Endothelial cell of umbilical vein (primary cell): ENCODE results near the gene PYHIN1. TPM values are rescaled to one million over a fixed set of nuclear protein-coding genes. Genes with fewer than 3 reads are reported as not detected.

Experiments used
- BruUV-seq: library from RNA; stranded (reverse); fragments of 400-500 nt; replicated peaks from 2 replicates; lab custom pipeline; 2021; lab: Mats Ljungman, UMichigan
- CTCF ChIA-PET: fragments of 300-600, 350-600 bp; sonication (Branson Sonifier 250); formaldehyde crosslinking; loops from one replicate; lab custom pipeline; 2021; ENCODE audit warnings: antibody characterized with exemption, inconsistent platforms; lab: Charles Lee
- POLR2A ChIA-PET: fragments of 300-600, 350-600 bp; sonication (Branson Sonifier 250); formaldehyde crosslinking; loops from one replicate; lab custom pipeline; 2021; ENCODE audit warnings: antibody characterized with exemption, inconsistent platforms; lab: Charles Lee
- DNase-seq: peaks from one replicate; pipeline ENCODE4 v3.0.0-alpha.2; 2011; ENCODE audit warnings: low read depth, low spot score
- FAIRE-seq: peaks from 2 replicates; lab custom pipeline; 2011; peaks lifted over from hg19 to GRCh38; lab: Jason Lieb, UNC
- H2AFZ ChIP-seq: 2 replicates; pipeline ENCODE4 v1.6.0; 2012; ENCODE audit warnings: low read depth, low read length, control low read depth, inconsistent platforms
- H3K27ac ChIP-seq: 2 replicates; pipeline ENCODE4 v1.5.1; 2011; ENCODE audit warnings: low read depth, mild to moderate bottlenecking, control low read depth, low read length, moderate library complexity; ENCODE audit not compliant: insufficient read depth
- H3K27me3 ChIP-seq, 2 experiments: 2 replicates each; pipeline versions ENCODE4 v1.6.0 to v1.6.1; 2011; ENCODE audit warnings: low read length in 2 of 2, mixed read lengths in 1 of 2; ENCODE audit not compliant: control insufficient read depth in 2 of 2, insufficient read depth in 2 of 2
- H3K36me3 ChIP-seq, 2 experiments: 2 replicates in 1 of 2; 3 replicates in 1 of 2; pipeline ENCODE4 v1.5.1; 2011; ENCODE audit warnings: low read length in 2 of 2, mild to moderate bottlenecking in 1 of 2, moderate library complexity in 1 of 2; ENCODE audit not compliant: control insufficient read depth in 2 of 2, insufficient read depth in 2 of 2; ENCODE audit errors: extremely low read depth in 1 of 2
- H3K4me1 ChIP-seq: 3 replicates; pipeline ENCODE4 v1.5.1; 2011; ENCODE audit warnings: mild to moderate bottlenecking, low read length; ENCODE audit not compliant: control insufficient read depth, insufficient read depth; ENCODE audit errors: extremely low read depth
- H3K4me2 ChIP-seq: 2 replicates; pipeline ENCODE4 v1.6.1; 2011; ENCODE audit warnings: low read length, control low read depth, mixed read lengths; ENCODE audit not compliant: insufficient read depth
- H3K4me3 ChIP-seq, 3 experiments: fragments of 200-600 bp in 1 of 3; sonication (generic), shearing (Covaris generic) in 1 of 3; replicated peaks in 1 of 3; 2 replicates each; pipeline ENCODE4 v1.5.1; 2011 to 2016; ENCODE audit warnings: control low read depth in 3 of 3, low read length in 3 of 3, mild to moderate bottlenecking in 2 of 3, inconsistent platforms in 1 of 3, low read depth in 1 of 3, moderate library complexity in 1 of 3; ENCODE audit not compliant: insufficient read depth in 1 of 3
- H3K79me2 ChIP-seq: 2 replicates; pipeline ENCODE4 v1.6.0; 2012; ENCODE audit warnings: low read length, inconsistent platforms; ENCODE audit not compliant: control insufficient read depth, insufficient read depth
- H3K9ac ChIP-seq: replicated peaks from 2 replicates; pipeline ENCODE3; 2011; ENCODE audit warnings: low read length, control low read depth; ENCODE audit not compliant: insufficient read depth; ENCODE audit errors: extremely low read depth
- H3K9me1 ChIP-seq: replicated peaks from 3 replicates; pipeline ENCODE4 v1.6.0; 2011; ENCODE audit warnings: mild to moderate bottlenecking, low read length; ENCODE audit not compliant: control insufficient read depth, insufficient read depth; ENCODE audit errors: extremely low read depth
- H3K9me3 ChIP-seq: replicated peaks from 2 replicates; pipeline ENCODE4 v1.5.1; 2012; ENCODE audit warnings: low read length, inconsistent platforms; ENCODE audit not compliant: control insufficient read depth, insufficient read depth
- H4K20me1 ChIP-seq: replicated peaks from 2 replicates; pipeline ENCODE3; 2011; ENCODE audit warnings: mild to moderate bottlenecking, low read length; ENCODE audit not compliant: control insufficient read depth, insufficient read depth; ENCODE audit errors: extremely low read depth
- CTCF ChIP-seq, 2 donors: IDR thresholded peaks; 1 replicate in 1 of 2; 2 replicates in 1 of 2; pipeline ENCODE4 v1.5.1; 2011; ENCODE audit warnings: low read length in 2 of 2, mild to moderate bottlenecking in 2 of 2, moderate library complexity in 2 of 2, control low read depth in 1 of 2, inconsistent platforms in 1 of 2, low read depth in 1 of 2; ENCODE audit not compliant: insufficient read depth in 1 of 2; ENCODE audit errors: extremely low read depth in 1 of 2
- EZH2 ChIP-seq: IDR thresholded peaks from 2 replicates; pipeline ENCODE4 v1.6.1; 2012; ENCODE audit warnings: borderline replicate concordance, low read depth, mild to moderate bottlenecking, moderate library complexity, low read length, inconsistent platforms; ENCODE audit not compliant: severe bottlenecking
- FOS ChIP-seq: IDR thresholded peaks from 2 replicates; pipeline ENCODE4 v1.6.1; 2011; ENCODE audit warnings: mild to moderate bottlenecking, low read length, moderate library complexity, borderline replicate concordance; ENCODE audit not compliant: insufficient read depth
- GATA2 ChIP-seq: IDR thresholded peaks from 2 replicates; pipeline ENCODE4 v1.7.0; 2011; ENCODE audit warnings: low read depth, mild to moderate bottlenecking, moderate library complexity, mixed read lengths, low read length; ENCODE audit not compliant: insufficient read length, insufficient read depth
- JUN ChIP-seq: IDR thresholded peaks from 2 replicates; pipeline ENCODE4 v1.6.1; 2011; ENCODE audit warnings: borderline replicate concordance, low read depth; ENCODE audit not compliant: insufficient read length, insufficient read depth
- MAX ChIP-seq: IDR thresholded peaks from 2 replicates; pipeline ENCODE4 v1.6.1; 2011; ENCODE audit not compliant: insufficient read depth, insufficient read length
- MYC ChIP-seq: IDR thresholded peaks from one replicate; pipeline ENCODE4 v1.6.1; 2011; ENCODE audit warnings: mild to moderate bottlenecking, low read depth, low read length
- POLR2A ChIP-seq: IDR thresholded peaks from 2 replicates; pipeline ENCODE4 v1.6.1; 2012; ENCODE audit warnings: low read depth, mild to moderate bottlenecking, control low read depth, low read length
- POLR2AphosphoS5 ChIP-seq: IDR thresholded peaks from 2 replicates; pipeline ENCODE4 v1.6.1; 2012; ENCODE audit warnings: low read depth, mild to moderate bottlenecking, control low read depth, low read length, moderate library complexity; ENCODE audit not compliant: insufficient read depth
- dilution Hi-C: fragments of 300-500 bp; cut with MboI; formaldehyde crosslinking; loops from one replicate; pipeline ENCODE4 v1.15.0; 2019; ENCODE audit warnings: low sequenced_read_pairs; ENCODE audit not compliant: extremely low pct_ligation_motif_present
- intact Hi-C: fragments of 100-400 bp; cut with micrococcal nuclease; formaldehyde crosslinking; loops from one replicate; pipeline ENCODE4 v1.10.0; 2022
- polyA plus RNA-seq, 4 experiments: library from polyadenylated mRNA; depleted of rRNA in 3 of 4; stranded (reverse) in 3 of 4; unstranded in 1 of 4; fragments of >200 nt; gene quantifications; 2 replicates each; pipeline versions ENCODE4 v1.2.1 to v1.2.3, GENCODE V29; 2011 to 2012; ENCODE audit warnings: missing spikeins in 1 of 4
- total RNA-seq: library from RNA; stranded (reverse); gene quantifications from 2 replicates; pipeline ENCODE4 v1.2.3, GENCODE V29; 2021

Gene PYHIN1
- total and polyA plus RNA-seq, 2 donors (not counting 3 experiments of a cell fraction or from before 2014, with no cell fraction given), result not detected

- Histone ChIP-seq H3K4me1 (peaks cover 7% of the 10 kb centered on the region), H4K20me1 (no peaks in the 10 kb centered on the region), H3K27me3 (no peaks in the 10 kb centered on the region), H2AFZ (no peak overlapping the region), H3K4me2 (no peak overlapping the region), H3K9ac (no peak overlapping the region), H3K27ac (no peak overlapping the region), H3K9me3 (no peaks in the 10 kb centered on the region), H3K79me2 (peaks cover 71% of the 10 kb centered on the region), H3K4me3 (no peak overlapping the region), H3K36me3 (peaks cover 11 to 15% of the 10 kb centered on the region in 2 experiments), H3K9me1 (no peaks in the 10 kb centered on the region)
- dilution Hi-C loops (no loop called here), intact Hi-C loops (no loop called here)
- DNase-seq (no peak), FAIRE-seq (no peak)
- TF ChIP-seq JUN, result no peak
- no peak for TF ChIP-seq EZH2
- no peak for TF ChIP-seq POLR2AphosphoS5
- TF ChIP-seq GATA2, result no peak
- no peak for TF ChIP-seq MAX
- TF ChIP-seq CTCF (IDR thresholded peaks at IDR 0.05; ENCODE audit: extremely low read depth in 1 of 2, insufficient read depth in 1 of 2, low read depth in 1 of 2, low read length in 2 of 2), result no peak
- no peak for TF ChIP-seq MYC
- TF ChIP-seq POLR2A, result no peak
- no peak for TF ChIP-seq FOS
- BruUV-seq, result no TSS peak
- ChIA-PET POLR2A (no interaction called here), CTCF (no interaction called here)
Measured at GRCh38 chr1:159023723-159024122, 92.4 kb downstream of the PYHIN1 start.
